Adrenal gland (tissue), 12 donors: ENCODE measurements around the gene CNGB1. TPM values are rescaled to one million over a fixed set of nuclear protein-coding genes. Genes with fewer than 3 reads are reported as not detected.

Experiments
- DNase-seq, 7 donors: peaks; one replicate each; pipeline ENCODE4 v3.0.0-alpha.2; 2019 to 2020
- H3K27ac ChIP-seq, 5 donors: fragments of 200-600 bp; sonication (generic) in 4 of 5; 1 replicate in 3 of 5; 2 replicates in 2 of 5; pipeline versions ENCODE4 v1.5.1 to v1.8.0; 2016 to 2020; ENCODE audit warnings: mild to moderate bottlenecking in 1 of 5
- H3K27me3 ChIP-seq: fragments of 200-600 bp; 2 replicates; pipeline ENCODE4 v1.8.0; 2021
- H3K36me3 ChIP-seq, 2 donors: fragments of 200-600 bp; replicated peaks in 1 of 2; 1 replicate in 1 of 2; 2 replicates in 1 of 2; pipeline versions ENCODE4 v1.5.1 to v1.8.0; 2018 to 2022
- H3K4me1 ChIP-seq, 2 donors: fragments of 200-600 bp; replicated peaks in 1 of 2; 1 replicate in 1 of 2; 2 replicates in 1 of 2; pipeline versions ENCODE4 v1.5.1 to v1.8.0; 2018 to 2021
- H3K4me3 ChIP-seq, 4 donors: fragments of 200-600 bp; sonication (generic) in 3 of 4; one replicate each; pipeline ENCODE4 v1.5.1; 2016 to 2018
- H3K9me3 ChIP-seq, 3 donors: fragments of 200-600 bp; sonication (generic) in 1 of 3; replicated peaks in 1 of 3; 1 replicate in 2 of 3; 2 replicates in 1 of 3; pipeline versions ENCODE4 v1.5.1 to v1.8.0; 2016 to 2021
- POLR2A ChIP-seq, 2 donors: fragments of 450-650 bp; IDR thresholded peaks; one replicate each; pipeline ENCODE4 v1.6.1; 2017; ENCODE audit warnings: antibody characterized with exemption in 2 of 2, mild to moderate bottlenecking in 2 of 2, moderate library complexity in 1 of 2
- WGBS, 4 donors: extraction: QIAGEN DNeasy Blood & Tissue Kit in 2 of 4; methylation state at CpG; one replicate each; pipeline versions ENCODE4 v1.1.5 to v1.1.7; 2013 to 2017; 5-methylcytosine and 5-hydroxymethylcytosine counted together
- intact Hi-C, 2 donors: fragments of 100-400 bp; cut with DNase I; formaldehyde crosslinking; loops; one replicate each; pipeline versions ENCODE4 v1.14.1 to v1.15.0; 2022 to 2023
- polyA plus RNA-seq, 3 donors: library from polyadenylated mRNA; stranded (reverse); fragments of 200-250 nt in 2 of 3; fragments of 350-450 nt in 1 of 3; fragmentation: Illumina TruSeq in 1 of 3; extraction: RNeasy Lipid Tissue Mini Kit (QIAGEN cat#74804) in 1 of 3; gene quantifications; one replicate each; pipeline ENCODE4 v1.2.3, GENCODE V29; 2013 to 2014
- total RNA-seq, 9 donors: library from RNA; depleted of rRNA in 4 of 9; stranded (reverse); fragments of >200 nt in 4 of 9; fragments of 120-200 nt in 1 of 9; fragmentation: NEBNext Ultra II Directional in 1 of 9; extraction: Animal tissue kit (Norgen Biotek cat#: 25700) in 1 of 9; gene quantifications; one replicate each; pipeline versions ENCODE4 v1.1.0 to v1.2.4, GENCODE V29; 2013 to 2023
- TF ChIP-seq, protein P1 (sequence below), 6 experiments: fragments of 450-650 bp in 4 of 6; fragments of 200-600 bp in 2 of 6; sonication (generic) in 1 of 6; IDR thresholded peaks; 1 replicate in 5 of 6; 2 replicates in 1 of 6; pipeline versions ENCODE4 v1.5.1 to v1.8.0; 2016 to 2021; ENCODE audit warnings: antibody characterized with exemption in 6 of 6, mild to moderate bottlenecking in 2 of 6, moderate library complexity in 1 of 6
- donor health status: healthy with polysubstance abuse.
- donor health status: Bipolar disorder and iron deficiency.
- donor health status: DM: yes; HTN: yes; CAD: no.
- donor health status: DM: no; HTN: no; CAD: no.
- donor health status: DM: no; HTN: no; CAD: no.
- donor health status: DM: yes; HTN: yes; CAD: no.

CNGB1 gene
- total and polyA plus RNA-seq, 12 donors, result 0.67 to 2.4 (median 1.5) TPM; not detected in 5

GRCh38 chr16:57865746-57866528 lies 105.0 kb downstream of the CNGB1 start:
- H3K4me3 ChIP-seq, result no peak overlapping the region
- intact Hi-C loops, result no loop called here
- H3K9me3 ChIP-seq, result no peaks in the 10 kb centered on the region
- 65 to 74% (median 70%) methylated on average over 9 of the region's 9 CpGs for WGBS, 4 donors
- H3K27me3 ChIP-seq, result no peaks in the 10 kb centered on the region
- H3K36me3 ChIP-seq, result no peaks in the 10 kb centered on the region
- H3K27ac ChIP-seq, result no peak overlapping the region
- TF ChIP-seq, protein P1, sequence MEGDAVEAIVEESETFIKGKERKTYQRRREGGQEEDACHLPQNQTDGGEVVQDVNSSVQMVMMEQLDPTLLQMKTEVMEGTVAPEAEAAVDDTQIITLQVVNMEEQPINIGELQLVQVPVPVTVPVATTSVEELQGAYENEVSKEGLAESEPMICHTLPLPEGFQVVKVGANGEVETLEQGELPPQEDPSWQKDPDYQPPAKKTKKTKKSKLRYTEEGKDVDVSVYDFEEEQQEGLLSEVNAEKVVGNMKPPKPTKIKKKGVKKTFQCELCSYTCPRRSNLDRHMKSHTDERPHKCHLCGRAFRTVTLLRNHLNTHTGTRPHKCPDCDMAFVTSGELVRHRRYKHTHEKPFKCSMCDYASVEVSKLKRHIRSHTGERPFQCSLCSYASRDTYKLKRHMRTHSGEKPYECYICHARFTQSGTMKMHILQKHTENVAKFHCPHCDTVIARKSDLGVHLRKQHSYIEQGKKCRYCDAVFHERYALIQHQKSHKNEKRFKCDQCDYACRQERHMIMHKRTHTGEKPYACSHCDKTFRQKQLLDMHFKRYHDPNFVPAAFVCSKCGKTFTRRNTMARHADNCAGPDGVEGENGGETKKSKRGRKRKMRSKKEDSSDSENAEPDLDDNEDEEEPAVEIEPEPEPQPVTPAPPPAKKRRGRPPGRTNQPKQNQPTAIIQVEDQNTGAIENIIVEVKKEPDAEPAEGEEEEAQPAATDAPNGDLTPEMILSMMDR (IDR thresholded peaks at IDR 0.05), result no peak
- TF ChIP-seq POLR2A (IDR thresholded peaks at IDR 0.05), result no peak
- H3K4me1 ChIP-seq, result peaks cover 0 to 13% of the 10 kb centered on the region in 2 donors
- DNase-seq, result no peak

DNA sequence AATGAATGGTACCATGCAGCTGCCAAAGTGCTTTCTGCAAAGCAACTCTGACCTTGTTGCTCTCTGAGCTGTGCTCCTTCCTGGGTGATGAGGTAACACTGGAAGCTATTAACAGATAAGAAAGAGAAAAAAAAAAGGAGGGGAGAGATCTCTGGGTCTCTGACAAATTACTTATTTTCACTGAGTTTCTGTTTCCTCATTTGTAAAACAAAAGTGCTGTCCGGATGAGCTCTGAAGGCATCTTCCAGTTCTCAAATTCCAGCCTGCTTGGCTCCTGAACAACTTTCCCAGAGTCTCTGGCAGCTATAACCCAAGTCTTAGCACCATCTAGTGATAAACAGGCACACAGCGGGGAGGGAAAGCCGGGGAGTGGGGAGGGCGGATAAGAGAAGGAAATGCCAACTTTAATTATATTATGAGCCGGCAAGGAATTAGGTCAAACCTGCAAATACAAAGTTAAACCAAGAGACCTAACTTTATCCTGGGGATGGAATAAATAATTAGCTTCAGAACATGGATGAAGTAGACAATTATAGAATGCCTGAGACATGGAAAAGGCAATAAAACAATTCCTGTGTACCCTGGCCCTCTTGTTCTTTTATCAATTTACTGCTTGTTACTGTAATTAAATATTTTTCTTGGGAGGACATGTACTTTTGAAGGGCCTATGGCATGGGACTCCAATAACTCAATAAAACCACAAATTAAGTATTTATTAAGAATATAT lies 107.3 kb downstream of the CNGB1 start:
- intact Hi-C loops, result loop anchor here (2.0 to 5.0 kb wide), 2 partner anchors 106 to 107 kb away; no protein-coding TSS in a partner anchor
- DNase-seq, result peak; percentile 59 to 89 (median 80)

GRCh38 chr16:57862698-57863433 lies 108.1 kb downstream of the CNGB1 start:
- Histone ChIP-seq H3K27ac (no peak overlapping the region), H3K36me3 (no peaks in the 10 kb centered on the region), H3K27me3 (no peaks in the 10 kb centered on the region), H3K4me1 (peaks cover 0 to 20% of the 10 kb centered on the region in 2 donors), H3K9me3 (no peaks in the 10 kb centered on the region), H3K4me3 (no peak overlapping the region)
- intact Hi-C loops, result loop anchor here (2.0 to 5.0 kb wide), 2 partner anchors 106 kb away; no protein-coding TSS in a partner anchor
- WGBS, 4 donors, result 44 to 59% (median 50%) methylated on average over 9 of the region's 9 CpGs
- TF ChIP-seq POLR2A (IDR thresholded peaks at IDR 0.05), result no peak
- TF ChIP-seq, protein P1 (IDR thresholded peaks at IDR 0.05), result no peak
- no peak for DNase-seq

More for the DNA sequence above, 107.3 kb downstream of the CNGB1 start:
- TF ChIP-seq, protein P1 (IDR thresholded peaks at IDR 0.05), result peak; percentile 22 to 78 (median 56)
- TF ChIP-seq POLR2A (IDR thresholded peaks at IDR 0.05), result no peak
- Histone ChIP-seq H3K9me3 (no peaks in the 10 kb centered on the region), H3K27me3 (no peaks in the 10 kb centered on the region), H3K4me3 (no peak overlapping the region), H3K36me3 (no peaks in the 10 kb centered on the region), H3K4me1 (peaks cover 0 to 13% of the 10 kb centered on the region in 2 donors), H3K27ac (no peak overlapping the region)
- 0 to 2% (median 0%) methylated on average over 5 of the region's 5 CpGs for WGBS, 4 donors

- Histone ChIP-seq H3K4me3 (no peak overlapping the region), H3K36me3 (no peaks in the 10 kb centered on the region), H3K9me3 (no peaks in the 10 kb centered on the region), H3K27me3 (no peaks in the 10 kb centered on the region), H3K4me1 (peaks cover 0 to 20% of the 10 kb centered on the region in 2 donors), H3K27ac (no peak overlapping the region)
- WGBS, 4 donors, result 42 to 57% (median 53%) methylated on average over 5 of the region's 5 CpGs
- no peak for TF ChIP-seq POLR2A (IDR thresholded peaks at IDR 0.05)
- no peak for DNase-seq
- intact Hi-C loops, result loop anchor here in 1 of 2 donors (10.0 kb wide), 1 partner anchor 65 kb away; no protein-coding TSS in a partner anchor
Measured at GRCh38 chr16:57859331-57859730, 111.6 kb downstream of the CNGB1 start.
